Spleen (tissue), 13 donors: ENCODE data around the gene TAP1. TPM values are rescaled to one million over a fixed set of nuclear protein-coding genes. Genes with fewer than 3 reads are reported as not detected.
A peak's percentile ranks its signal among the peaks of the same experiment; 100 is the strongest.

Experiments used
- DNase-seq: peaks from one replicate; pipeline ENCODE4 v3.0.0-alpha.2; 2020
- H3K27ac ChIP-seq, 8 donors: fragments of 200-600 bp; sonication (generic) in 7 of 8; 1 replicate in 4 of 8; 2 replicates in 4 of 8; pipeline versions ENCODE4 v1.5.0 to v1.8.0; 2016 to 2021; ENCODE audit warnings: inconsistent platforms in 4 of 8, mild to moderate bottlenecking in 4 of 8, moderate library complexity in 1 of 8
- H3K27me3 ChIP-seq, 7 donors: fragments of 200-600 bp; sonication (generic) in 6 of 7; replicated peaks in 1 of 7; 1 replicate in 4 of 7; 2 replicates in 3 of 7; pipeline versions ENCODE4 v1.5.0 to v1.8.0; 2016 to 2021; ENCODE audit warnings: inconsistent platforms in 3 of 7, mild to moderate bottlenecking in 1 of 7
- H3K36me3 ChIP-seq, 6 donors: fragments of 200-600 bp; sonication (generic) in 5 of 6; 1 replicate in 4 of 6; 2 replicates in 2 of 6; pipeline versions ENCODE4 v1.5.0 to v1.8.0; 2016 to 2021; ENCODE audit warnings: inconsistent platforms in 2 of 6
- H3K4me1 ChIP-seq, 6 donors: fragments of 200-600 bp; sonication (generic) in 5 of 6; 1 replicate in 3 of 6; 2 replicates in 3 of 6; pipeline versions ENCODE4 v1.5.0 to v1.8.0; 2016 to 2021; ENCODE audit warnings: inconsistent platforms in 3 of 6
- H3K4me3 ChIP-seq, 8 donors: fragments of 200-600 bp; sonication (generic) in 7 of 8; 1 replicate in 4 of 8; 2 replicates in 4 of 8; pipeline versions ENCODE4 v1.5.0 to v1.8.0; 2016 to 2021; ENCODE audit warnings: inconsistent platforms in 4 of 8, mild to moderate bottlenecking in 4 of 8, moderate library complexity in 2 of 8
- H3K9me3 ChIP-seq, 8 donors: fragments of 200-600 bp; sonication (generic) in 7 of 8; 1 replicate in 4 of 8; 2 replicates in 4 of 8; pipeline versions ENCODE4 v1.5.0 to v1.8.0; 2016 to 2021; ENCODE audit warnings: inconsistent platforms in 4 of 8
- POLR2A ChIP-seq, 3 donors: fragments of 450-650 bp; IDR thresholded peaks; one replicate each; pipeline ENCODE4 v1.5.1; 2017; ENCODE audit warnings: antibody characterized with exemption in 3 of 3, mild to moderate bottlenecking in 1 of 3
- POLR2AphosphoS5 ChIP-seq, 3 donors: sonication (generic); formaldehyde crosslinking; IDR thresholded peaks; one replicate each; pipeline ENCODE4 v1.5.1; 2017; ENCODE audit warnings: antibody characterized with exemption in 3 of 3
- WGBS, 5 donors: extraction: QIAGEN DNeasy Blood & Tissue Kit in 3 of 5; methylation state at CpG; one replicate each; pipeline versions ENCODE4 v1.1.5 to v1.1.7; 2013 to 2018; 5-methylcytosine and 5-hydroxymethylcytosine counted together
- intact Hi-C: fragments of 100-400 bp; cut with DNase I; formaldehyde crosslinking; loops from one replicate; pipeline ENCODE4 v1.15.0; 2023; ENCODE audit warnings: low total_unique reads
- long read RNA-seq, 2 donors: transcript quantifications; one replicate each; lab custom pipeline, GENCODE V29; 2026
- polyA plus RNA-seq, 3 donors: library from polyadenylated mRNA; stranded (reverse); fragments of 200-250 nt; gene quantifications; one replicate each; pipeline ENCODE4 v1.2.1, GENCODE V29; 2013
- total RNA-seq, 7 donors: library from RNA; depleted of rRNA in 3 of 7; stranded (reverse); fragments of >200 nt in 3 of 7; fragmentation: NEBNext Ultra II Directional in 4 of 7; extraction: Animal tissue kit (Norgen Biotek cat#: 25700) in 4 of 7; gene quantifications; one replicate each; pipeline versions ENCODE4 v1.1.0 to v1.2.1, GENCODE V29; 2016 to 2021
- TF ChIP-seq, protein P1 (sequence below), 11 experiments: fragments of 200-600 bp in 7 of 11; fragments of 450-650 bp in 4 of 11; sonication (generic) in 4 of 11; IDR thresholded peaks in 8 of 11; conservative IDR thresholded peaks in 3 of 11; 1 replicate in 7 of 11; 2 replicates in 4 of 11; pipeline versions ENCODE4 v1.4.0 to v1.8.0; 2016 to 2021; ENCODE audit warnings: antibody characterized with exemption in 11 of 11, inconsistent platforms in 4 of 11, mild to moderate bottlenecking in 1 of 11
- donor health status: healthy with polysubstance abuse.
- donor health status: DM: no; HTN: no; CAD: no; lungs with moderate emphysema.
- donor health status: DM: no; HTN: no; CAD: no.
- donor health status: Bipolar disorder and iron deficiency.
- donor health status: healthy.
- donor health status: DM: no; HTN: no; CAD: no.
- donor health status: DM: yes; HTN: yes; CAD: no.

Gene TAP1, protein sequence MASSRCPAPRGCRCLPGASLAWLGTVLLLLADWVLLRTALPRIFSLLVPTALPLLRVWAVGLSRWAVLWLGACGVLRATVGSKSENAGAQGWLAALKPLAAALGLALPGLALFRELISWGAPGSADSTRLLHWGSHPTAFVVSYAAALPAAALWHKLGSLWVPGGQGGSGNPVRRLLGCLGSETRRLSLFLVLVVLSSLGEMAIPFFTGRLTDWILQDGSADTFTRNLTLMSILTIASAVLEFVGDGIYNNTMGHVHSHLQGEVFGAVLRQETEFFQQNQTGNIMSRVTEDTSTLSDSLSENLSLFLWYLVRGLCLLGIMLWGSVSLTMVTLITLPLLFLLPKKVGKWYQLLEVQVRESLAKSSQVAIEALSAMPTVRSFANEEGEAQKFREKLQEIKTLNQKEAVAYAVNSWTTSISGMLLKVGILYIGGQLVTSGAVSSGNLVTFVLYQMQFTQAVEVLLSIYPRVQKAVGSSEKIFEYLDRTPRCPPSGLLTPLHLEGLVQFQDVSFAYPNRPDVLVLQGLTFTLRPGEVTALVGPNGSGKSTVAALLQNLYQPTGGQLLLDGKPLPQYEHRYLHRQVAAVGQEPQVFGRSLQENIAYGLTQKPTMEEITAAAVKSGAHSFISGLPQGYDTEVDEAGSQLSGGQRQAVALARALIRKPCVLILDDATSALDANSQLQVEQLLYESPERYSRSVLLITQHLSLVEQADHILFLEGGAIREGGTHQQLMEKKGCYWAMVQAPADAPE
- total RNA-seq = 100 to 1,000 TPM; 108 to 172 (median 147) TPM
- 100 to 1,000 TPM in 2 of 3 donors, 10 to 100 TPM in 1; 98.5 to 154 (median 133) TPM for polyA plus RNA-seq
- long read RNA-seq, donor 1, transcript TAP1-201 (11 exons, 2,959 nt) = major isoform, 7 of 8 reads
- long read RNA-seq, donor 1, partial matches to known transcripts = 0 of 8 reads
- long read RNA-seq, donor 1, other reads (novel, unspliced or antisense) = 0 of 8 reads
- long read RNA-seq, donor 2, transcript TAP1-201 (11 exons, 2,959 nt) = major isoform, 13 of 107 reads
- long read RNA-seq, donor 2, partial matches to known transcripts = 35 of 107 reads
- long read RNA-seq, donor 2, other reads (novel, unspliced or antisense) = 59 of 107 reads

DNA sequence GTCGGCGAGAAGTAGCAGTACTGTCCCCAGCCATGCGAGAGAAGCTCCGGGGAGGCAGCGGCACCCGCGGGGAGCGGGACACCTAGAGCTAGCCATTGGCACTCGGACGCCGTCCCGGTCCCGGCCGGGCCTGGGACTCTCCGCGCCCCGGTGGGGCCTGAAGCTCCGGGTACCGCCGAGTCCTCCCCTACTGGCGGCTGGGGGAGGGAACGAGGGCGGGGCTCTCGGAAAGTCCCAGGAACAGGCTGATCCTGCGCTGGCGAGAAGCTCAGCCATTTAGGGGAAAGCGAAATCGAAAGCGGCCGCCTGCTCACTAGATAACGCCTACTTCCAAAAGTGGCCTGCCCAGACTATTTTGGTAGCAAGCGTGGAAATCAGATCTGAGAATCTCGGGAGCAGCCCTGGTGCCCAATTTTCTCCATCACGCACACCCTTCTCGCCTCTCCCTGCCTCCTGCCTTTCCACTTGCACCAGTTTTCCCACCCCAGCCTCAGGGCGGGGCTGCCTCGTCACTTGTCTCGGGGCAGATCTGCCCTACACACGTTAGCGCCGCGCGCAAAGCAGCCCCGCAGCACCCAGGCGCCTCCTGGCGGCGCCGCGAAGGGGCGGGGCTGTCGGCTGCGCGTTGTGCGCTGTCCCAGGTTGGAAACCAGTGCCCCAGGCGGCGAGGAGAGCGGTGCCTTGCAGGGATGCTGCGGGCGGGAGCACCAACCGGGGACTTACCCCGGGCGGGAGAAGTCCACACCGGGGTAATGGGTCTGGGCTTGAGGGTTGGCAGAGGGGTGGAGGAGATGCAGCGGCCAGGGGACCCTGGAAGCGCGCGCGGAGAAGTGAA is at the start of gene TAP1, which contains the start of gene PSMB9:
TAP1 (minus strand) TSS at position 164 of the 835 bp plus-strand sequence; CDS start at position 96, 68 bp downstream.
PSMB9 (plus strand) TSS at position 652 of the 835 bp plus-strand sequence; CDS start at position 690, 38 bp downstream.
- 0% methylated on average over 39 to 68 of the region's 68 CpGs for WGBS, 5 donors
- Histone ChIP-seq H3K36me3 (peaks cover 0 to 69% (median 54%) of the 10 kb centered on the region in 6 donors), H3K4me1 (peaks cover 59 to 85% (median 78%) of the 10 kb centered on the region in 6 donors), H3K4me3 (peak within 1 kb of the TSS; percentile 68 to 99 (median 96)), H3K27me3 (no peaks in the 10 kb centered on the region), H3K27ac (peak within 1 kb of the TSS; percentile 94 to 100 (median 99)), H3K9me3 (no peaks in the 10 kb centered on the region)
- intact Hi-C loops = no loop called here
- TF ChIP-seq, protein P1, sequence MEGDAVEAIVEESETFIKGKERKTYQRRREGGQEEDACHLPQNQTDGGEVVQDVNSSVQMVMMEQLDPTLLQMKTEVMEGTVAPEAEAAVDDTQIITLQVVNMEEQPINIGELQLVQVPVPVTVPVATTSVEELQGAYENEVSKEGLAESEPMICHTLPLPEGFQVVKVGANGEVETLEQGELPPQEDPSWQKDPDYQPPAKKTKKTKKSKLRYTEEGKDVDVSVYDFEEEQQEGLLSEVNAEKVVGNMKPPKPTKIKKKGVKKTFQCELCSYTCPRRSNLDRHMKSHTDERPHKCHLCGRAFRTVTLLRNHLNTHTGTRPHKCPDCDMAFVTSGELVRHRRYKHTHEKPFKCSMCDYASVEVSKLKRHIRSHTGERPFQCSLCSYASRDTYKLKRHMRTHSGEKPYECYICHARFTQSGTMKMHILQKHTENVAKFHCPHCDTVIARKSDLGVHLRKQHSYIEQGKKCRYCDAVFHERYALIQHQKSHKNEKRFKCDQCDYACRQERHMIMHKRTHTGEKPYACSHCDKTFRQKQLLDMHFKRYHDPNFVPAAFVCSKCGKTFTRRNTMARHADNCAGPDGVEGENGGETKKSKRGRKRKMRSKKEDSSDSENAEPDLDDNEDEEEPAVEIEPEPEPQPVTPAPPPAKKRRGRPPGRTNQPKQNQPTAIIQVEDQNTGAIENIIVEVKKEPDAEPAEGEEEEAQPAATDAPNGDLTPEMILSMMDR (IDR thresholded peaks at IDR 0.05 in 8 of 11, conservative IDR thresholded peaks at IDR 0.05 in 3 of 11) = peak; percentile 86 to 97 (median 95)
- TF ChIP-seq POLR2AphosphoS5 (IDR thresholded peaks at IDR 0.05) (peak; percentile 92 to 95 (median 94)), POLR2A (IDR thresholded peaks at IDR 0.05) (peak; percentile 84 to 95 (median 90))
- peak; percentile 99 for DNase-seq

DNA sequence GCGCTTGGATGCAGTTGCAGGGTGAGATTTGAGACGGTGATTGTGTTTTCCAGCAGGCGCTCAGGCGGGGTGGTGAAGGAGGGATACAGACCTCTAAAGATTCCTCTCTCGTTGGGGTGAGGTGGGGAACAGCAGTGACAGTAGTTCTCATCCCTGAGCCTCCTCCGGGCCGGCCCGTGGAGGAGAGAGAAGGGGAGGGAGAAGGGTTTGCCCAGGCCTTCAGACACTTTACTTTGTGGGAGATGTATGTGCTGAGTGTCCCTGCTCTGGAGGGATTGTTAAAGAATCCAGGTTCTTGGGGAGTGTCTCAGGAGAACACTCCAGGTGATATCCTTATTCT is 41.5 kb upstream of the TAP1 start:
- peaks cover 8 to 66% (median 41%) of the 10 kb centered on the region in 6 donors for H3K4me1 ChIP-seq
- peak overlapping the region; percentile 65 to 90 (median 80) for H3K4me3 ChIP-seq
- TF ChIP-seq, protein P1 (IDR thresholded peaks at IDR 0.05 in 8 of 11, conservative IDR thresholded peaks at IDR 0.05 in 3 of 11) = no peak
- TF ChIP-seq POLR2AphosphoS5 (IDR thresholded peaks at IDR 0.05) (no peak), POLR2A (IDR thresholded peaks at IDR 0.05) (no peak)
- no peaks in the 10 kb centered on the region for H3K27me3 ChIP-seq
- peak overlapping the region; percentile 71 to 96 (median 94) for H3K27ac ChIP-seq
- no peak for DNase-seq
- 0 to 1% (median 0%) methylated on average over 8 of the region's 8 CpGs for WGBS, 5 donors
- intact Hi-C loops = loop anchor here (10.0 kb wide), 1 partner anchor 50 kb away; the partner anchor contains the start of gene HLA-DMB
- no peaks in the 10 kb centered on the region for H3K36me3 ChIP-seq
- H3K9me3 ChIP-seq = no peaks in the 10 kb centered on the region

DNA sequence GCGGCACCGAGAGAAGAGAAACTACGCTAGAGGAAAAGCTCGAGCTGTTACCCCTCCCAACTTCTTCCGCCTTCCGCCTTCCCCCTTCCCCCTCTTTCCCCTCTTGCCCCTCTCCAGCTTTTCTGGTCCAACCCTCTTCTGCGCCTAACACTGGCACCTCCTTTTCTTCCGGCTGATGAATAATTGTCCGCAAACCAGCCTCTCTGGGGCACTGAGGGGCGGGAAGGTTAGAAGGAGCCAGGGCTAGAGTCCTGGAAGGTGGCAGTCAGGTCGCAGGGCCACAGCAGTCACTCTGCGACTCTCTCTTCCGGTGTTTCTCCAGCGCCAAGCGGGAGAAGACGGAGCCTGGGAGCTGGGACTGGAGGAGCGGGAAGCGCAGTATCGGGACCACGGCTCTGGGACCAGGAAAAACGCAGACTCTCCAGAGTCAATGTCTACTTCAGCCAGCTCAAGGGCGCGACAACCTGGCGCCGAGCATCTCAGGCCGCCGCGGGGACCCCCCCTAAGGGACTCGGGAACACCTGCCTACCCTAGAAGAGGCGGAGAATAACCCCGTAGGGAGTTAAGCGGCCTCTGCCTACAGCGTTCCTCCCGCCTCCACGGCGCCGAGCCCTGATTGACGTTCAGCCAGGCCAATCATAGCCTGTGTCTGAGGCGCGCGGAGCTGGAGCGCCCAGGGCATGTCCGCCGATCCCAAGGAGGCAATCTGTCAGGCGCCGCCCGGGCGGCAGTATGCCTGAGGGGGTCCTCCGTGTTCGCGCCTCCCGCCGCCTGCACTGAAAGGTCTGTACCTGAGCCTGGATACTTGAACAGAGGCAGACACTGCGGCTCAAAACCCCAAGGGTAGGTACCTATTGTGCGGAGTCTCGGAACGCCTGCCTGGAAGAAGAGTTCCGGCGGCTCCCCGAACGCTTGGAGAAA is 40.8 kb upstream of the TAP1 start:
- Histone ChIP-seq H3K36me3 (no peaks in the 10 kb centered on the region), H3K9me3 (no peaks in the 10 kb centered on the region), H3K4me3 (peak overlapping the region; percentile 65 to 90 (median 80)), H3K4me1 (peaks cover 8 to 66% (median 41%) of the 10 kb centered on the region in 6 donors), H3K27me3 (no peaks in the 10 kb centered on the region), H3K27ac (peak overlapping the region; percentile 71 to 96 (median 94))
- peak; percentile 98 for DNase-seq
- WGBS, 5 donors = 0 to 1% (median 0%) methylated on average over 46 to 61 of the region's 61 CpGs
- intact Hi-C loops = loop anchor here (10.0 kb wide), 1 partner anchor 50 kb away; the partner anchor contains the start of gene HLA-DMB
- TF ChIP-seq, protein P1 (IDR thresholded peaks at IDR 0.05 in 8 of 11, conservative IDR thresholded peaks at IDR 0.05 in 3 of 11) = peak in 2 of 11 experiments; percentile 8 to 22
- peak in 2 of 3 donors; percentile 2 to 3 for TF ChIP-seq POLR2A (IDR thresholded peaks at IDR 0.05)
- TF ChIP-seq POLR2AphosphoS5 (IDR thresholded peaks at IDR 0.05) = peak; percentile 90 to 93 (median 91)
